Brain microvascular endothelial cell (primary cell): ENCODE results near the gene TM4SF18.
"Not testable (repeated sequence)": the region's sequence is repeated elsewhere in the genome, so short reads cannot be mapped to it uniquely, and the experiment has no call there.

Experiments used
- DNase-seq: peaks from one replicate; pipeline ENCODE4 v3.0.0-alpha.2; 2020
- H3K27ac ChIP-seq: fragments of 250-450 bp; sonication (Bioruptor Pico); 2 replicates; pipeline ENCODE4 v1.5.1; 2020; ENCODE audit warnings: mild to moderate bottlenecking, moderate library complexity
- H3K27me3 ChIP-seq: fragments of 250-450 bp; sonication (Bioruptor Pico); replicated peaks from 2 replicates; pipeline ENCODE4 v1.5.1; 2020; ENCODE audit warnings: mild to moderate bottlenecking
- H3K36me3 ChIP-seq: fragments of 250-450 bp; sonication (Bioruptor Pico); replicated peaks from 2 replicates; pipeline ENCODE4 v1.5.1; 2020; ENCODE audit warnings: mild to moderate bottlenecking
- H3K4me3 ChIP-seq: 2 replicates; pipeline ENCODE4 v1.5.1; 2011; ENCODE audit warnings: low read depth, mild to moderate bottlenecking, control low read depth, low read length, moderate library complexity
- CTCF ChIP-seq: IDR thresholded peaks from 2 replicates; pipeline ENCODE4 v1.5.1; 2011; ENCODE audit warnings: low read depth, mild to moderate bottlenecking, moderate library complexity, low read length, control low read depth, inconsistent platforms; ENCODE audit errors: missing control alignments
- in situ Hi-C: cut with HindIII; loops from 2 replicates; pipeline ENCODE4 v1.10.0; 2017; ENCODE audit warnings: low sequenced_read_pairs, low pct_ligation_motif_present

Gene TM4SF18

GRCh38 chr3:149352556-149352955 is 19.1 kb upstream of the TM4SF18 start:
- in situ Hi-C loops: no loop called here
- H3K27me3 ChIP-seq: no peaks in the 10 kb centered on the region
- peak; percentile 66 for DNase-seq
- H3K4me3 ChIP-seq: no peak overlapping the region
- no peaks in the 10 kb centered on the region for H3K36me3 ChIP-seq
- H3K27ac ChIP-seq: no peak overlapping the region
- TF ChIP-seq CTCF: peak; percentile 85

GRCh38 chr3:149343951-149344350 is 10.5 kb upstream of the TM4SF18 start:
- Histone ChIP-seq H3K4me3 (no peak overlapping the region), H3K27me3 (no peaks in the 10 kb centered on the region), H3K27ac (no peak overlapping the region), H3K36me3 (no peaks in the 10 kb centered on the region)
- in situ Hi-C loops: no loop called here
- DNase-seq: no peak
- no peak for TF ChIP-seq CTCF

- in situ Hi-C loops: no loop called here
- H3K36me3 ChIP-seq: no peaks in the 10 kb centered on the region
- no peak overlapping the region for H3K27ac ChIP-seq
- no peak overlapping the region for H3K4me3 ChIP-seq
- H3K27me3 ChIP-seq: no peaks in the 10 kb centered on the region
- peak; percentile 63 for DNase-seq
- TF ChIP-seq CTCF: no peak
Measured at GRCh38 chr3:149342413-149343380, 9.3 kb upstream of the TM4SF18 start.

GRCh38 chr3:149340310-149340933 is 7.0 kb upstream of the TM4SF18 start:
- Histone ChIP-seq H3K27me3 (no peaks in the 10 kb centered on the region), H3K36me3 (no peaks in the 10 kb centered on the region), H3K27ac (peak overlapping the region; percentile 53), H3K4me3 (no peak overlapping the region)
- no peak for DNase-seq
- in situ Hi-C loops: no loop called here
- TF ChIP-seq CTCF: no peak

- peak overlapping the region; percentile 53 for H3K27ac ChIP-seq
- peak; percentile 97 for DNase-seq
- no peaks in the 10 kb centered on the region for H3K27me3 ChIP-seq
- H3K4me3 ChIP-seq: no peak overlapping the region
- in situ Hi-C loops: no loop called here
- no peaks in the 10 kb centered on the region for H3K36me3 ChIP-seq
- TF ChIP-seq CTCF: no peak
Measured at GRCh38 chr3:149339931-149340309, 6.5 kb upstream of the TM4SF18 start.

GRCh38 chr3:149337486-149337885 is 4.0 kb upstream of the TM4SF18 start:
- H3K27ac ChIP-seq, in situ Hi-C loops, H3K36me3 ChIP-seq, H3K4me3 ChIP-seq, DNase-seq, H3K27me3 ChIP-seq: not testable (repeated sequence)
